H1 (cell line): ENCODE results near the gene CELF4. TPM values are rescaled to one million over a fixed set of nuclear protein-coding genes. Genes with fewer than 3 reads are reported as not detected.

Source experiments
- CTCF ChIA-PET: fragments of 300-600 bp; sonication (Branson Sonifier 250); formaldehyde crosslinking; loops from one replicate; lab custom pipeline; 2021; ENCODE audit not compliant: partially characterized antibody; lab: Charles Lee
- POLR2A ChIA-PET: fragments of 300-600 bp; sonication (Branson Sonifier 250); formaldehyde crosslinking; loops from one replicate; lab custom pipeline; 2021; ENCODE audit warnings: inconsistent platforms; ENCODE audit not compliant: partially characterized antibody; lab: Charles Lee
- DNase-seq, 2 experiments: peaks; one replicate each; pipeline versions ENCODE4 v3.0.0 to v3.0.0-alpha.2; 2010 to 2022; ENCODE audit warnings: low spot score in 2 of 2, low read depth in 1 of 2, mixed read lengths in 1 of 2
- FAIRE-seq: peaks from 2 replicates; lab custom pipeline; 2011; peaks lifted over from hg19 to GRCh38; lab: Jason Lieb, UNC
- H2AFZ ChIP-seq: 2 replicates; pipeline ENCODE4 v1.8.1; 2012; ENCODE audit warnings: low read length, inconsistent platforms
- H2AK5ac ChIP-seq: 2 replicates; pipeline ENCODE4 v1.6.1; 2013; ENCODE audit warnings: low read depth, low read length
- H2BK120ac ChIP-seq: replicated peaks from 2 replicates; pipeline ENCODE3; 2013; ENCODE audit warnings: low read depth, low read length, inconsistent platforms
- H2BK12ac ChIP-seq: 2 replicates; pipeline ENCODE4 v1.6.1; 2013; ENCODE audit warnings: low read depth, low read length
- H2BK15ac ChIP-seq: 2 replicates; pipeline ENCODE4 v1.6.1; 2013; ENCODE audit warnings: low read length
- H2BK20ac ChIP-seq: 2 replicates; pipeline ENCODE4 v1.6.1; 2013; ENCODE audit warnings: low read length
- H2BK5ac ChIP-seq: 2 replicates; pipeline ENCODE4 v1.6.1; 2013; ENCODE audit warnings: low read depth, low read length
- H3K14ac ChIP-seq: 2 replicates; pipeline ENCODE4 v1.6.1; 2013; ENCODE audit warnings: inconsistent platforms; ENCODE audit not compliant: insufficient read length
- H3K18ac ChIP-seq: 2 replicates; pipeline ENCODE4 v1.6.1; 2013; ENCODE audit warnings: low read length; ENCODE audit errors: extremely low read depth
- H3K23ac ChIP-seq: 2 replicates; pipeline ENCODE4 v1.6.1; 2013; ENCODE audit warnings: inconsistent platforms; ENCODE audit not compliant: insufficient read length
- H3K23me2 ChIP-seq: 2 replicates; pipeline ENCODE4 v1.6.1; 2013; ENCODE audit warnings: low read depth, low read length
- H3K27ac ChIP-seq: 2 replicates; pipeline ENCODE4 v1.6.1; 2011; ENCODE audit warnings: low read depth, low read length, inconsistent platforms
- H3K27me3 ChIP-seq, 4 experiments: replicated peaks in 1 of 4; 1 replicate in 1 of 4; 2 replicates in 3 of 4; pipeline versions ENCODE4 v1.6.1 to v1.8.1; 2011 to 2013; ENCODE audit warnings: low read length in 3 of 4, mild to moderate bottlenecking in 3 of 4, inconsistent platforms in 2 of 4, mixed read lengths in 2 of 4, moderate library complexity in 1 of 4; ENCODE audit not compliant: control insufficient read depth in 3 of 4, insufficient read depth in 3 of 4; ENCODE audit errors: extremely low read depth in 1 of 4
- H3K36me3 ChIP-seq, 4 experiments: 2 replicates each; pipeline versions ENCODE4 v1.6.1 to v1.8.1; 2011 to 2013; ENCODE audit warnings: mild to moderate bottlenecking in 4 of 4, low read length in 3 of 4, moderate library complexity in 2 of 4, control low read depth in 1 of 4, inconsistent platforms in 1 of 4; ENCODE audit not compliant: insufficient read depth in 4 of 4, control insufficient read depth in 2 of 4
- H3K4ac ChIP-seq: replicated peaks from 2 replicates; pipeline ENCODE3; 2013; ENCODE audit warnings: low read length, low read depth, mixed read lengths, inconsistent platforms; ENCODE audit not compliant: insufficient read length
- H3K4me1 ChIP-seq, 4 experiments: replicated peaks in 1 of 4; 1 replicate in 1 of 4; 2 replicates in 3 of 4; pipeline versions ENCODE4 v1.6.1 to v1.8.1; 2011 to 2013; ENCODE audit warnings: low read length in 3 of 4, inconsistent platforms in 2 of 4, mixed read lengths in 1 of 4; ENCODE audit not compliant: insufficient read depth in 4 of 4, control insufficient read depth in 3 of 4
- H3K4me2 ChIP-seq, 2 experiments: 2 replicates each; pipeline versions ENCODE4 v1.6.1 to v1.8.1; 2011 to 2013; ENCODE audit warnings: low read depth in 2 of 2, low read length in 2 of 2, control low read depth in 1 of 2, inconsistent platforms in 1 of 2, mild to moderate bottlenecking in 1 of 2; ENCODE audit not compliant: insufficient read depth in 1 of 2
- H3K4me3 ChIP-seq, 4 experiments: fragments of 200-600, 300-600 bp in 1 of 4; sonication (generic), shearing (Covaris generic), sonication (Bioruptor Twin) in 1 of 4; 2 replicates each; pipeline versions ENCODE4 v1.5.1 to v1.8.1; 2011 to 2016; ENCODE audit warnings: low read length in 4 of 4, low read depth in 3 of 4, control low read depth in 2 of 4, inconsistent platforms in 2 of 4, mild to moderate bottlenecking in 2 of 4, mixed read lengths in 1 of 4, moderate library complexity in 1 of 4; ENCODE audit not compliant: insufficient read depth in 2 of 4; ENCODE audit errors: extremely low read depth in 1 of 4
- H3K56ac ChIP-seq: replicated peaks from 2 replicates; pipeline ENCODE3; 2013; ENCODE audit warnings: low read depth, mild to moderate bottlenecking, mixed read lengths, low read length, inconsistent platforms; ENCODE audit not compliant: insufficient read length
- H3K79me1 ChIP-seq: 2 replicates; pipeline ENCODE4 v1.6.1; 2013; ENCODE audit warnings: low read depth, low read length, control low read depth
- H3K79me2 ChIP-seq, 2 experiments: 2 replicates each; pipeline versions ENCODE4 v1.6.1 to v1.8.1; 2012 to 2013; ENCODE audit warnings: low read length in 2 of 2, mild to moderate bottlenecking in 2 of 2, inconsistent platforms in 1 of 2; ENCODE audit not compliant: insufficient read depth in 2 of 2, control insufficient read depth in 1 of 2
- H3K9ac ChIP-seq, 4 experiments: replicated peaks in 1 of 4; 1 replicate in 1 of 4; 2 replicates in 3 of 4; pipeline versions ENCODE4 v1.6.1 to v1.8.1; 2011 to 2013; ENCODE audit warnings: low read depth in 3 of 4, low read length in 3 of 4, control low read depth in 2 of 4, mild to moderate bottlenecking in 2 of 4, moderate library complexity in 2 of 4, inconsistent platforms in 1 of 4; ENCODE audit errors: extremely low read depth in 1 of 4
- H3K9me3 ChIP-seq, 2 experiments: 2 replicates each; pipeline versions ENCODE4 v1.6.1 to v1.8.1; 2012 to 2013; ENCODE audit warnings: mild to moderate bottlenecking in 2 of 2, moderate library complexity in 2 of 2, control low read depth in 1 of 2, inconsistent platforms in 1 of 2, low read depth in 1 of 2, low read length in 1 of 2, mixed read lengths in 1 of 2; ENCODE audit not compliant: insufficient read depth in 2 of 2
- H4K20me1 ChIP-seq, 2 experiments: replicated peaks in 1 of 2; 2 replicates each; pipeline versions ENCODE3 to v1.8.1; 2011 to 2013; ENCODE audit warnings: inconsistent platforms in 2 of 2, low read length in 2 of 2, mild to moderate bottlenecking in 1 of 2; ENCODE audit not compliant: insufficient read depth in 2 of 2, control insufficient read depth in 1 of 2
- H4K5ac ChIP-seq: 2 replicates; pipeline ENCODE4 v1.6.1; 2013; ENCODE audit warnings: low read length, low read depth, mixed read lengths, inconsistent platforms; ENCODE audit not compliant: insufficient read length
- H4K8ac ChIP-seq: 2 replicates; pipeline ENCODE4 v1.8.0; 2013; ENCODE audit warnings: mild to moderate bottlenecking, moderate library complexity, low read length, inconsistent platforms; ENCODE audit not compliant: insufficient read depth; ENCODE audit errors: extremely low read depth
- H4K91ac ChIP-seq: replicated peaks from 2 replicates; pipeline ENCODE3; 2013; ENCODE audit warnings: low read length, mixed read lengths, inconsistent platforms; ENCODE audit not compliant: insufficient read length
- CTCF ChIP-seq, 3 experiments: IDR thresholded peaks; 1 replicate in 2 of 3; 2 replicates in 1 of 3; pipeline versions ENCODE4 v1.5.1 to v1.6.1; 2011; ENCODE audit warnings: low read length in 3 of 3, mild to moderate bottlenecking in 3 of 3, inconsistent platforms in 2 of 3, low read depth in 1 of 3, moderate library complexity in 1 of 3; ENCODE audit not compliant: insufficient read depth in 1 of 3; ENCODE audit errors: control extremely low read depth in 1 of 3
- EGR1 ChIP-seq: IDR thresholded peaks from 2 replicates; pipeline ENCODE4 v1.6.1; 2011; ENCODE audit warnings: low read depth, low read length, borderline replicate concordance
- KDM1A ChIP-seq: fragments of 200-600, 300-600 bp; sonication (generic); IDR thresholded peaks from 2 replicates; pipeline ENCODE4 v1.7.1; 2016; ENCODE audit warnings: mild to moderate bottlenecking, low read length, borderline replicate concordance
- RAD21 ChIP-seq, 2 experiments: IDR thresholded peaks in 1 of 2; conservative IDR thresholded peaks in 1 of 2; 2 replicates each; pipeline ENCODE4 v1.6.1; 2011; ENCODE audit warnings: low read depth in 2 of 2, low read length in 2 of 2, improper control_type of control experiment in 1 of 2, inconsistent platforms in 1 of 2, mild to moderate bottlenecking in 1 of 2, moderate library complexity in 1 of 2
- SRF ChIP-seq: IDR thresholded peaks from 2 replicates; pipeline ENCODE4 v1.6.1; 2011; ENCODE audit warnings: mild to moderate bottlenecking, low read depth, low read length, moderate library complexity
- ZNF274 ChIP-seq: IDR thresholded peaks from 2 replicates; pipeline ENCODE4 v1.7.0; 2012; ENCODE audit warnings: low read length, borderline replicate concordance; ENCODE audit errors: extremely low read depth
- WGBS, 2 experiments: shearing (Covaris generic) in 1 of 2; methylation state at CpG; one replicate each; pipeline versions ENCODE4 v1.1.6 to v1.1.7; 2013 to 2015; ENCODE audit warnings: low lambda C conversion rate in 2 of 2, mixed read lengths in 2 of 2, inconsistent platforms in 1 of 2, low coverage in 1 of 2, missing lambda C conversion rate in 1 of 2; ENCODE audit not compliant: insufficient replicate concordance in 2 of 2, insufficient coverage in 1 of 2, insufficient read length in 1 of 2; ENCODE audit errors: extremely low coverage in 1 of 2, missing lambda C conversion rate in 1 of 2; 5-methylcytosine and 5-hydroxymethylcytosine counted together
- polyA plus RNA-seq, 7 experiments: library from polyadenylated mRNA; depleted of rRNA in 3 of 7; stranded (reverse) in 5 of 7; unstranded in 2 of 7; fragments of >200 nt in 5 of 7; fragments of 200-250 nt in 2 of 7; gene quantifications; 1 replicate in 5 of 7; 2 replicates in 1 of 7; 4 replicates in 1 of 7; pipeline versions ENCODE4 v1.2.1 to v1.2.3, GENCODE V29; 2011 to 2013; ENCODE audit warnings: missing spikeins in 2 of 7, mixed read lengths in 2 of 7
- total RNA-seq: library from RNA; stranded (reverse); fragmentation: NEBNext Ultra II Directional; extraction: Animal tissue kit (Norgen Biotek cat#: 25700); gene quantifications from 2 replicates; pipeline ENCODE4 v1.2.1, GENCODE V29; 2021

The CELF4 gene
- total and polyA plus RNA-seq, 2 of the 8 experiments (the other 6 are each of a cell fraction or from before 2014, with no cell fraction given), result 1.6 to 3.4 TPM

GRCh38 chr18:37282386-37283037, 283.1 kb downstream of the CELF4 start:
- ChIA-PET POLR2A (no interaction called here), CTCF (interaction anchor here (0.6 to 3.7 kb wide), 15 partner anchors 9 to 263 kb away, joined by 3 to 26 read pairs (median 3); no protein-coding TSS in a partner anchor)
- Histone ChIP-seq H4K20me1 (peaks cover 0 to 5% of the 10 kb centered on the region in 2 experiments), H3K4me3 (no peak overlapping the region), H3K18ac (no peak overlapping the region), H3K36me3 (no peaks in the 10 kb centered on the region), H2BK5ac (no peak overlapping the region), H3K79me2 (no peaks in the 10 kb centered on the region), H3K27ac (no peak overlapping the region), H3K4me1 (peaks cover 0 to 3% (median 0%) of the 10 kb centered on the region in 4 experiments; a peak in 2 of 7 replicates), H4K5ac (no peak overlapping the region), H4K91ac (no peak overlapping the region), H2BK120ac (no peak overlapping the region), H3K56ac (no peak overlapping the region), H3K14ac (no peak overlapping the region), H3K4ac (no peak overlapping the region), H3K9ac (no peak overlapping the region), H2BK12ac (no peak overlapping the region), H3K23me2 (peaks cover 5% of the 10 kb centered on the region; the same call in 1 of the 2 replicates), H3K9me3 (no peaks in the 10 kb centered on the region), H3K79me1 (no peaks in the 10 kb centered on the region), H3K4me2 (no peak overlapping the region), H3K27me3 (no peaks in the 10 kb centered on the region; a peak in 1 of 7 replicates), H2BK20ac (no peak overlapping the region), H2AFZ (no peak overlapping the region), H4K8ac (no peak overlapping the region), H2BK15ac (0 out of 2 replicates have a peak overlapping the region, but pooled peaks have one; percentile 92), H3K23ac (no peak overlapping the region), H2AK5ac (no peak overlapping the region)
- FAIRE-seq (no peak), DNase-seq (no peak)
- TF ChIP-seq SRF (no peak), CTCF (IDR thresholded peaks at IDR 0.05; ENCODE audit: control extremely low read depth in 1 of 3, insufficient read depth in 1 of 3, low read depth in 1 of 3, low read length in 3 of 3) (peak; percentile 76 to 83 (median 82)), EGR1 (no peak), RAD21 (IDR thresholded peaks at IDR 0.05 in 1 of 2, conservative IDR thresholded peaks at IDR 0.05 in 1 of 2; ENCODE audit: low read depth in 2 of 2, low read length in 2 of 2) (peak; percentile 56 to 71), KDM1A (no peak), ZNF274 (no peak)
- WGBS, 2 experiments, result 84% methylated on average over 5 of the region's 5 CpGs; no CpG with 5 or more reads in 1 of the 2 experiments
